GM23338 (cell line): Measurements from ENCODE around the gene CDCA4. TPM values are rescaled to one million over a fixed set of nuclear protein-coding genes. Genes with fewer than 3 reads are reported as not detected.

ENCODE experiments used
- ATAC-seq: fragments of 200-7000 bp; cut with Tn5 transposase; 3 replicates; pipeline ENCODE4 v1.9.1; 2020
- DNase-seq: peaks from one replicate; pipeline ENCODE4 v3.0.0-alpha.2; 2015; ENCODE audit warnings: low spot score
- H2AFZ ChIP-seq: fragments of 200-600 bp; sonication (generic); 2 replicates; pipeline ENCODE4 v1.8.0; 2016; ENCODE audit warnings: antibody characterized with exemption, mild to moderate bottlenecking, moderate library complexity
- H3F3A ChIP-seq: fragments of 200-600 bp; sonication (generic); replicated peaks from 2 replicates; pipeline ENCODE4 v1.8.0; 2017; ENCODE audit warnings: antibody characterized with exemption, mixed run types, low read depth
- H3K27ac ChIP-seq: fragments of 200-600 bp; sonication (generic); 2 replicates; pipeline ENCODE4 v1.6.1; 2016; ENCODE audit warnings: low read depth
- H3K27me3 ChIP-seq: fragments of 200-600 bp; sonication (generic); 2 replicates; pipeline ENCODE4 v1.8.0; 2016; ENCODE audit warnings: mild to moderate bottlenecking, mixed run types, moderate library complexity; ENCODE audit not compliant: insufficient read depth
- H3K36me3 ChIP-seq: fragments of 200-600 bp; sonication (generic); 2 replicates; pipeline ENCODE4 v1.8.0; 2016; ENCODE audit warnings: mild to moderate bottlenecking; ENCODE audit not compliant: insufficient read depth
- H3K4me1 ChIP-seq: fragments of 200-600 bp; sonication (generic); 2 replicates; pipeline ENCODE4 v1.8.0; 2016; ENCODE audit warnings: mild to moderate bottlenecking, moderate library complexity; ENCODE audit not compliant: insufficient read depth
- H3K4me2 ChIP-seq: fragments of 200-600 bp; sonication (generic); 2 replicates; pipeline ENCODE4 v1.7.1; 2017; ENCODE audit warnings: mixed run types
- H3K4me3 ChIP-seq: fragments of 200-600 bp; sonication (generic); 2 replicates; pipeline ENCODE4 v1.6.1; 2016; ENCODE audit warnings: mixed run types
- H3K79me2 ChIP-seq: fragments of 200-600 bp; sonication (generic); replicated peaks from 2 replicates; pipeline ENCODE4 v1.8.0; 2017; ENCODE audit warnings: mild to moderate bottlenecking; ENCODE audit not compliant: insufficient read depth
- H3K9me2 ChIP-seq: fragments of 200-600 bp; sonication (generic); 2 replicates; pipeline ENCODE4 v1.8.0; 2017; ENCODE audit not compliant: insufficient read depth
- H4K20me1 ChIP-seq: fragments of 200-600 bp; sonication (generic); replicated peaks from 2 replicates; pipeline ENCODE4 v1.8.0; 2017; ENCODE audit warnings: mild to moderate bottlenecking; ENCODE audit not compliant: insufficient read depth
- H3K27ac Mint-ChIP-seq: 2 replicates; pipeline ENCODE4 v1.8.0; 2020; ENCODE audit warnings: inconsistent platforms, mild to moderate bottlenecking, moderate library complexity, mixed read lengths
- H3K27me3 Mint-ChIP-seq: 3 replicates; pipeline ENCODE4 v1.8.0; 2022; ENCODE audit warnings: low read depth, mild to moderate bottlenecking, moderate library complexity, mixed read lengths, inconsistent platforms; ENCODE audit not compliant: insufficient read depth, poor library complexity
- H3K36me3 Mint-ChIP-seq: 3 replicates; pipeline ENCODE4 v1.8.0; 2021; ENCODE audit warnings: low read depth, mild to moderate bottlenecking, inconsistent platforms, moderate library complexity, mixed read lengths
- H3K4me1 Mint-ChIP-seq: 3 replicates; pipeline ENCODE4 v1.8.0; 2020; ENCODE audit warnings: mild to moderate bottlenecking, inconsistent platforms, mixed read lengths
- H3K4me3 Mint-ChIP-seq: 3 replicates; pipeline ENCODE4 v1.8.0; 2021; ENCODE audit warnings: moderate library complexity, mild to moderate bottlenecking, inconsistent platforms, mixed read lengths
- H3K9me3 Mint-ChIP-seq: 3 replicates; pipeline ENCODE4 v1.8.0; 2020; ENCODE audit warnings: moderate library complexity, mild to moderate bottlenecking, inconsistent platforms, mixed read lengths
- CREB1 ChIP-seq: fragments of 250-450 bp; sonication (Bioruptor Pico); IDR thresholded peaks from 2 replicates; pipeline ENCODE4 v1.5.0; 2020; ENCODE audit warnings: low read depth, mild to moderate bottlenecking, moderate library complexity
- EZH2 ChIP-seq: fragments of 200-600 bp; sonication (generic); IDR thresholded peaks from one replicate; pipeline ENCODE4 v1.8.0; 2017; ENCODE audit warnings: antibody characterized with exemption, mild to moderate bottlenecking, low read depth; ENCODE audit not compliant: unreplicated experiment
- JUNB ChIP-seq: IDR thresholded peaks from one replicate; pipeline ENCODE4 v1.6.1; 2016; ENCODE audit warnings: antibody characterized with exemption; ENCODE audit not compliant: unreplicated experiment
- NANOG ChIP-seq: IDR thresholded peaks from 2 replicates; pipeline ENCODE4 v1.6.1; 2016; ENCODE audit warnings: antibody characterized with exemption, borderline replicate concordance
- ZNF114 ChIP-seq: fragments of 250-450 bp; sonication (Bioruptor Pico); IDR thresholded peaks from 2 replicates; pipeline ENCODE4 v1.5.0; 2020; ENCODE audit warnings: mild to moderate bottlenecking, moderate library complexity
- polyA plus RNA-seq: library from polyadenylated mRNA; unstranded; fragments of >200 nt; fragmentation: Nextera tagmentation; extraction: Ambion mirVana; gene quantifications from 2 replicates; pipeline ENCODE4 v1.2.1, GENCODE V29; 2016
- total RNA-seq: library from RNA; depleted of rRNA; stranded (reverse); fragments of >200 nt; shearing (Covaris generic); gene quantifications from 2 replicates; pipeline ENCODE4 v1.2.3, GENCODE V29; 2014
- TF ChIP-seq, protein P1 (sequence below): IDR thresholded peaks from one replicate; pipeline ENCODE4 v1.6.1; 2018; ENCODE audit warnings: antibody characterized with exemption; ENCODE audit not compliant: unreplicated experiment
- TF ChIP-seq, protein P2 (sequence below): IDR thresholded peaks from 2 replicates; pipeline ENCODE4 v1.6.1; 2016; ENCODE audit warnings: antibody characterized with exemption
- TF ChIP-seq, protein P3 (sequence below): fragments of 250-450 bp; sonication (Bioruptor Pico); IDR thresholded peaks from 2 replicates; pipeline ENCODE4 v1.5.0; 2020; ENCODE audit warnings: mild to moderate bottlenecking, moderate library complexity

Gene CDCA4
- total and polyA plus RNA-seq, 2 experiments from 2014 or later = 32.6 to 70.7 TPM

DNA sequence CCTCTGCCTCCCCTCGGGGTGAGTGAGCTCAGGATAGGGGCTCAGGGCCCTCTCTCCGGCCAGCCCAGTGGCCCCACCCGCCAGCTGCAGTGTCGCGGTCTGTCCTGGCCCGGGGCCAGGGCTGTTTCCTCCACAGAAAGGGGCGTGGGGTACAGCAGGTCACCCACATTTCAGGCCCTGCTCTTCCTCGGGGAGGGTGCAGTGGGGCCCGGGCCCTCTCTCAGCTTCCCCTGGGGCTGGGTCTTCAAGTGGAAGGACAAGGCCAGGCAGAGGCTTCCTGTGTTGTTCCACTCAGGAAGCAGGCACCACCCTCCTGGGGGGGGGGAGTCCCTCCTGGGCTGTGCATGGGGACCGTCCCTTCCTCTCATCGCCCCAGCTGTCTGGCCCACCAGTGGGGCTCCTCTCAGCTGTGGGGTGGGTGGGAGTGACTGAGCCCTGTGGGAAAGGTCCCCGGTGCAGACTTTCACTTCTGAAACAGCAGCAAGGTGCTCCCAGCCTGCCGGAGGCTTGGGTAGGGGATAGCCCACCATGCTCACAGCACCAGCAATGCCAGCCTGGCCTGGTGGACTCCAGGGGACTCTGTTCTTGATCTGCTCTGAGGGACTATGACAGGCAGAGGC lies 40.7 kb upstream of the CDCA4 start (continued):
- TF ChIP-seq, protein P1, sequence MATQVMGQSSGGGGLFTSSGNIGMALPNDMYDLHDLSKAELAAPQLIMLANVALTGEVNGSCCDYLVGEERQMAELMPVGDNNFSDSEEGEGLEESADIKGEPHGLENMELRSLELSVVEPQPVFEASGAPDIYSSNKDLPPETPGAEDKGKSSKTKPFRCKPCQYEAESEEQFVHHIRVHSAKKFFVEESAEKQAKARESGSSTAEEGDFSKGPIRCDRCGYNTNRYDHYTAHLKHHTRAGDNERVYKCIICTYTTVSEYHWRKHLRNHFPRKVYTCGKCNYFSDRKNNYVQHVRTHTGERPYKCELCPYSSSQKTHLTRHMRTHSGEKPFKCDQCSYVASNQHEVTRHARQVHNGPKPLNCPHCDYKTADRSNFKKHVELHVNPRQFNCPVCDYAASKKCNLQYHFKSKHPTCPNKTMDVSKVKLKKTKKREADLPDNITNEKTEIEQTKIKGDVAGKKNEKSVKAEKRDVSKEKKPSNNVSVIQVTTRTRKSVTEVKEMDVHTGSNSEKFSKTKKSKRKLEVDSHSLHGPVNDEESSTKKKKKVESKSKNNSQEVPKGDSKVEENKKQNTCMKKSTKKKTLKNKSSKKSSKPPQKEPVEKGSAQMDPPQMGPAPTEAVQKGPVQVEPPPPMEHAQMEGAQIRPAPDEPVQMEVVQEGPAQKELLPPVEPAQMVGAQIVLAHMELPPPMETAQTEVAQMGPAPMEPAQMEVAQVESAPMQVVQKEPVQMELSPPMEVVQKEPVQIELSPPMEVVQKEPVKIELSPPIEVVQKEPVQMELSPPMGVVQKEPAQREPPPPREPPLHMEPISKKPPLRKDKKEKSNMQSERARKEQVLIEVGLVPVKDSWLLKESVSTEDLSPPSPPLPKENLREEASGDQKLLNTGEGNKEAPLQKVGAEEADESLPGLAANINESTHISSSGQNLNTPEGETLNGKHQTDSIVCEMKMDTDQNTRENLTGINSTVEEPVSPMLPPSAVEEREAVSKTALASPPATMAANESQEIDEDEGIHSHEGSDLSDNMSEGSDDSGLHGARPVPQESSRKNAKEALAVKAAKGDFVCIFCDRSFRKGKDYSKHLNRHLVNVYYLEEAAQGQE = no peak
- TF ChIP-seq CREB1 (no peak), EZH2 (no peak), JUNB (no peak)
- TF ChIP-seq, protein P2, sequence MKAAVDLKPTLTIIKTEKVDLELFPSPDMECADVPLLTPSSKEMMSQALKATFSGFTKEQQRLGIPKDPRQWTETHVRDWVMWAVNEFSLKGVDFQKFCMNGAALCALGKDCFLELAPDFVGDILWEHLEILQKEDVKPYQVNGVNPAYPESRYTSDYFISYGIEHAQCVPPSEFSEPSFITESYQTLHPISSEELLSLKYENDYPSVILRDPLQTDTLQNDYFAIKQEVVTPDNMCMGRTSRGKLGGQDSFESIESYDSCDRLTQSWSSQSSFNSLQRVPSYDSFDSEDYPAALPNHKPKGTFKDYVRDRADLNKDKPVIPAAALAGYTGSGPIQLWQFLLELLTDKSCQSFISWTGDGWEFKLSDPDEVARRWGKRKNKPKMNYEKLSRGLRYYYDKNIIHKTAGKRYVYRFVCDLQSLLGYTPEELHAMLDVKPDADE = no peak

DNA sequence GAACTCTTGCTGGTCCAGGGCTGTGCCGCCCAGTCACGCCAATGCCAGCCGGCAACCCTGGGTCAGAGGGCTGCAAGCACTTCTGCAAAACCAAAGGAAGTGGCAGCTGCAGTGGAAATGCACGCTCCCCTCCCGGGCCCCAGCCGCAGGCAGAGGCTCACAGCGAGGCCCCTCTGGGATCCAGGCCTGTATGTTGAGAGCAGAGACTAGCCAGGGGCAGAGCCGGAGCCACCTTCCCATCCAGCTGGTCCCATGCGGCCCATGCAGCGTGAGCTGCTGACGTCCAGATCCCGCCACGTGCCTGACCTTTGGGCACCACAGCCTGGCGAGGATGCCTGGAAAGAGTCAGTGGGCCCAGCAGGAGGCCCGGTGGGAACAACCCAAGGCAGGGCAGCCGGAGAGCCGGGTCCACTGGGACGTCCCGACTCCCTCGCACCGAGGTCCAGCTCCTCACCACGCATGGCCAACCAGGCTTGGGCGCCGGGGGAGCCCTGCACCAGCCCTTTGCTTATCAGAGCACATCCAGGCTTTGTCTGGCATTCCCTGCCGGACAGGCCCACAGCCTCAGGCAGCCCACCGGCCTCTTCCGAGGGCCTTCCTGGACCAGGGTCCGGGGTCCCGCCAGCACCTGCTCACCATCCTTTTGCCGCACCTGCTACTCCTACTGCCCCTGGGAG lies 40.0 kb upstream of the CDCA4 start:
- Mint-ChIP-seq H3K9me3 (no peaks in the 10 kb centered on the region), H3K4me1 (peaks cover 25% of the 10 kb centered on the region), H3K27ac (no peak overlapping the region), H3K27me3 (peaks cover 24% of the 10 kb centered on the region), H3K4me3 (no peak overlapping the region), H3K36me3 (no peaks in the 10 kb centered on the region; the same call in 2 of the 3 replicates)
- no peak overlapping the region; the same call in 1 of the 2 replicates for H2AFZ ChIP-seq
- H3K36me3 ChIP-seq = no peaks in the 10 kb centered on the region
- no peaks in the 10 kb centered on the region for H3F3A ChIP-seq
- no peaks in the 10 kb centered on the region for H3K9me2 ChIP-seq
- TF ChIP-seq, protein P1 = no peak
- TF ChIP-seq, protein P3, sequence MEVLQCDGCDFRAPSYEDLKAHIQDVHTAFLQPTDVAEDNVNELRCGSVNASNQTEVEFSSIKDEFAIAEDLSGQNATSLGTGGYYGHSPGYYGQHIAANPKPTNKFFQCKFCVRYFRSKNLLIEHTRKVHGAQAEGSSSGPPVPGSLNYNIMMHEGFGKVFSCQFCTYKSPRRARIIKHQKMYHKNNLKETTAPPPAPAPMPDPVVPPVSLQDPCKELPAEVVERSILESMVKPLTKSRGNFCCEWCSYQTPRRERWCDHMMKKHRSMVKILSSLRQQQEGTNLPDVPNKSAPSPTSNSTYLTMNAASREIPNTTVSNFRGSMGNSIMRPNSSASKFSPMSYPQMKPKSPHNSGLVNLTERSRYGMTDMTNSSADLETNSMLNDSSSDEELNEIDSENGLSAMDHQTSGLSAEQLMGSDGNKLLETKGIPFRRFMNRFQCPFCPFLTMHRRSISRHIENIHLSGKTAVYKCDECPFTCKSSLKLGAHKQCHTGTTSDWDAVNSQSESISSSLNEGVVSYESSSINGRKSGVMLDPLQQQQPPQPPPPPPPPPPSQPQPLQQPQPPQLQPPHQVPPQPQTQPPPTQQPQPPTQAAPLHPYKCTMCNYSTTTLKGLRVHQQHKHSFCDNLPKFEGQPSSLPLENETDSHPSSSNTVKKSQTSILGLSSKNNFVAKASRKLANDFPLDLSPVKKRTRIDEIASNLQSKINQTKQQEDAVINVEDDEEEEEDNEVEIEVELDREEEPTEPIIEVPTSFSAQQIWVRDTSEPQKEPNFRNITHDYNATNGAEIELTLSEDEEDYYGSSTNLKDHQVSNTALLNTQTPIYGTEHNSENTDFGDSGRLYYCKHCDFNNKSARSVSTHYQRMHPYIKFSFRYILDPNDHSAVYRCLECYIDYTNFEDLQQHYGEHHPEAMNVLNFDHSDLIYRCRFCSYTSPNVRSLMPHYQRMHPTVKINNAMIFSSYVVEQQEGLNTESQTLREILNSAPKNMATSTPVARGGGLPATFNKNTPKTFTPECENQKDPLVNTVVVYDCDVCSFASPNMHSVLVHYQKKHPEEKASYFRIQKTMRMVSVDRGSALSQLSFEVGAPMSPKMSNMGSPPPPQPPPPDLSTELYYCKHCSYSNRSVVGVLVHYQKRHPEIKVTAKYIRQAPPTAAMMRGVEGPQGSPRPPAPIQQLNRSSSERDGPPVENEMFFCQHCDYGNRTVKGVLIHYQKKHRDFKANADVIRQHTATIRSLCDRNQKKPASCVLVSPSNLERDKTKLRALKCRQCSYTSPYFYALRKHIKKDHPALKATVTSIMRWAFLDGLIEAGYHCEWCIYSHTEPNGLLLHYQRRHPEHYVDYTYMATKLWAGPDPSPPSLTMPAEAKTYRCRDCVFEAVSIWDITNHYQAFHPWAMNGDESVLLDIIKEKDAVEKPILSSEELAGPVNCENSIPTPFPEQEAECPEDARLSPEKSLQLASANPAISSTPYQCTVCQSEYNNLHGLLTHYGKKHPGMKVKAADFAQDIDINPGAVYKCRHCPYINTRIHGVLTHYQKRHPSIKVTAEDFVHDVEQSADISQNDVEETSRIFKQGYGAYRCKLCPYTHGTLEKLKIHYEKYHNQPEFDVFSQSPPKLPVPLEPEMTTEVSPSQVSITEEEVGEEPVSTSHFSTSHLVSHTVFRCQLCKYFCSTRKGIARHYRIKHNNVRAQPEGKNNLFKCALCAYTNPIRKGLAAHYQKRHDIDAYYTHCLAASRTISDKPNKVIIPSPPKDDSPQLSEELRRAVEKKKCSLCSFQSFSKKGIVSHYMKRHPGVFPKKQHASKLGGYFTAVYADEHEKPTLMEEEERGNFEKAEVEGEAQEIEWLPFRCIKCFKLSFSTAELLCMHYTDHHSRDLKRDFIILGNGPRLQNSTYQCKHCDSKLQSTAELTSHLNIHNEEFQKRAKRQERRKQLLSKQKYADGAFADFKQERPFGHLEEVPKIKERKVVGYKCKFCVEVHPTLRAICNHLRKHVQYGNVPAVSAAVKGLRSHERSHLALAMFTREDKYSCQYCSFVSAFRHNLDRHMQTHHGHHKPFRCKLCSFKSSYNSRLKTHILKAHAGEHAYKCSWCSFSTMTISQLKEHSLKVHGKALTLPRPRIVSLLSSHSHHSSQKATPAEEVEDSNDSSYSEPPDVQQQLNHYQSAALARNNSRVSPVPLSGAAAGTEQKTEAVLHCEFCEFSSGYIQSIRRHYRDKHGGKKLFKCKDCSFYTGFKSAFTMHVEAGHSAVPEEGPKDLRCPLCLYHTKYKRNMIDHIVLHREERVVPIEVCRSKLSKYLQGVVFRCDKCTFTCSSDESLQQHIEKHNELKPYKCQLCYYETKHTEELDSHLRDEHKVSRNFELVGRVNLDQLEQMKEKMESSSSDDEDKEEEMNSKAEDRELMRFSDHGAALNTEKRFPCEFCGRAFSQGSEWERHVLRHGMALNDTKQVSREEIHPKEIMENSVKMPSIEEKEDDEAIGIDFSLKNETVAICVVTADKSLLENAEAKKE (CRISPR knock-in tag) = no peak
- TF ChIP-seq ZNF114 = no peak
- TF ChIP-seq NANOG = no peak
- no peak for TF ChIP-seq JUNB
- H3K79me2 ChIP-seq = no peaks in the 10 kb centered on the region
- DNase-seq = no peak
- no peak for ATAC-seq
- H3K27ac ChIP-seq = no peak overlapping the region
- H3K4me1 ChIP-seq = peaks cover 3% of the 10 kb centered on the region; the same call in 1 of the 2 replicates
- H3K4me2 ChIP-seq = no peak overlapping the region
- no peaks in the 10 kb centered on the region for H4K20me1 ChIP-seq
- no peaks in the 10 kb centered on the region for H3K27me3 ChIP-seq
- no peak overlapping the region for H3K4me3 ChIP-seq
